Ishikawa (cell line): ENCODE data around the gene RFX2.

Experiments used
- EP300 ChIP-seq: IDR thresholded peaks from 2 replicates; pipeline ENCODE4 v1.6.1; 2012; ENCODE audit warnings: borderline replicate concordance
- REST ChIP-seq: IDR thresholded peaks from 2 replicates; pipeline ENCODE4 v1.6.1; 2012; ENCODE audit warnings: low read depth, mild to moderate bottlenecking

- no peak for TF ChIP-seq EP300
- no peak for TF ChIP-seq REST
Measured at GRCh38 chr19:6042776-6043726, 67.2 kb downstream of the RFX2 start.
